Inflammatory macrophage (primary cell): ENCODE data around the gene SIPA1L3.
A peak's percentile ranks its signal among the peaks of the same experiment; 100 is the strongest.

Experiments
- DNase-seq, 2 donors: peaks; one replicate each; pipeline ENCODE4 v3.0.0-alpha.2; 2020 to 2022

SIPA1L3 gene

GRCh38 chr19:38003438-38004185 lies 96.6 kb downstream of the SIPA1L3 start:
- DNase-seq, result peak; percentile 3 to 15

GRCh38 chr19:38004186-38004520 lies 97.1 kb downstream of the SIPA1L3 start:
- no peak for DNase-seq

- DNase-seq, result peak; percentile 83 to 87
Observed at GRCh38 chr19:38004521-38005223, 97.7 kb downstream of the SIPA1L3 start.

GRCh38 chr19:38005224-38005614 lies 98.2 kb downstream of the SIPA1L3 start:
- DNase-seq, result no peak

- DNase-seq, result peak; percentile 16 to 43
Observed at GRCh38 chr19:38006361-38007045, 99.5 kb downstream of the SIPA1L3 start.

GRCh38 chr19:38009650-38010242 lies 102.7 kb downstream of the SIPA1L3 start:
- DNase-seq, result peak in 1 of 2 donors; percentile 5

GRCh38 chr19:38011426-38011825 lies 104.4 kb downstream of the SIPA1L3 start:
- DNase-seq, result no peak

DNA sequence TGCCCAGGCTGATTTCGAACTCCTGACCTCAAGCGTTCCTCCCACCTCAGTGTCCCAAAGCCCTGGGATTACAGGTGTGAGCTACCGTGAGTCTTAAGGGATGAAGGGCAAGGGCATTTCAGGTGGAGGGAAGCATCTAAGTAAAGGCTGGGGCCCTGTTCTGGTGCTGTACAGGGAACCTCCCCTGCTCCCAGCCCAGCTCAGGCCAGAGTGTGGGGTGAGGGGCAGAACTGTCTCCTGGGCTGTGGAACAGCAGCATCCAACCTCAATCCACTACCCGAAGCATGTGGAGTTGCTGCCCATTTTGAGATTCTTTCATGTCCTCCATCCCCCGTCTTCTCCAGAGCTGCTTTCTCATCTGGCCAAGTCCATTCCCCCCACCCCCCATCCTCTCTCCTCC lies 105.3 kb downstream of the SIPA1L3 start:
- DNase-seq, result no peak

DNA sequence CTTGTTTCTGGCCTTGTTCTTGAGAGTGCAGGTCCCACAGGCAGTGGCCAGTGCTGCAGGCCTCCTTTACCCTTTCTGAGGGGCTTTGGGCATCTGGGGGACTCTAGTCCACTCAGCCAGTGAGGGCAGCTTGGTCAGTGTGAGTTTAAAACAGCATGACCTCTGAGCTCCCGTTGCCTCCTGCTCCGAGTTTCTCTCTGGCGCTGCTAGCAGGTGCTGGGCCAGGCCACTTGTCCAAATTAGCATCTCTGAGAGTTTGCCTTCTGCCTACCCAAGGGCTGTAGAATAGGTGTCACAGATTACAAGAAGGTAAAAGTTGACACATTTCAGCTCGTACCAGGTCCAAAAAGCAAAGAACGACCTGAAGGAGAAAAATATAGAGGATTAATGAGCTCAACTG lies 105.9 kb downstream of the SIPA1L3 start:
- DNase-seq, result no peak

DNA sequence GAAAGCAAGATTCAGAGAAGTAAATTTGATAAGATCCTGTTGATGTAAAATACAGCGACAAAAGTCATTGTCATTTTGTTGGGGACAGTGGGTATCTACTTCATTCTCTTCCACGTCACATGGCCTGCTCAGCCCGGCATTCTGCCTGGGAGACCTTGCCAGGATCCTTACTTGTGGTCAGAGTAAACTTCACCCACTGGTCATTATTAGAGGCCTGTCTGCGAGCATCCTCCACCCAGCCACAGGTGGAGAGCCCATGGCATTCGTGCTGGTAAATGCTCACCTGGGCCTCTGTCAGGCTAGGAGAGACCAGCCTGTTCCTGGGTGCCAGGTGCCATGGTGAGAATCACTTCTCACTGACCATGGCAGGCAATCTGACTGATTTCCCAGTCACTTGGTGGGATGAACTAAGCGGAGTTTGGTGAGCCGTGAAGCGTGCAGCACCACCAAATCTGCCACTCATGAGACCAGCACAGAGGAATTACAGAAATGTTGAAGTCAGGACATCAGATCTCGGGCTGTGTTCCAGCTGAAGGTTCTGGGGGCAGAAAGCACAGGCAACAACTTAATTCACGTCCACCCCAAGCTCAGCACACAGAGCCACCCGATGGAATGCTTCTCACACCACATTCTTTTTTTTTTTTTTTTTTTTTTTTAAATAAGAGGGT lies 107.0 kb downstream of the SIPA1L3 start:
- no peak for DNase-seq

- no peak for DNase-seq
Observed at GRCh38 chr19:38015216-38015615, 108.2 kb downstream of the SIPA1L3 start.

DNA sequence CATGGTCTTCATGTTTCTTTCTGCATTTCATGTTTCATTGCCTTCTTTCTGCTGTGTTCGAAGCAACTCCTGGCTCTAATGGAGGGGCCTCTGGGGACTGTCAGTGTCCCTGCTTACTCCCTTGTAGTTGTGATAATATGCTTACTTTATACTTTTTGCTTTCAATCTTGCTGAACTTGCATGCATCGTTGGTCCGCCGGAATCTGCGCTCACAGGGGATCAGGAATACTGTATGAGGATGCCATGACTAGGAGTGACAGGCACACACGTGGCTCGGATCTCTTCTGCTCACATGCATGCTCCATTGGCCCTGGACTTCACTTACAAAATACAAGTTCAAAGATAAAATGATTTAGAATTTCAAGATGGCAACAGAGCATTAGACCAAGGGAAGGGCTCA lies 108.8 kb downstream of the SIPA1L3 start:
- DNase-seq, result no peak

GRCh38 chr19:38017401-38018151 lies 110.6 kb downstream of the SIPA1L3 start:
- DNase-seq, result no peak

GRCh38 chr19:38018694-38019395 lies 111.8 kb downstream of the SIPA1L3 start:
- DNase-seq, result no peak

- DNase-seq, result no peak
Observed at GRCh38 chr19:38019396-38019724, 112.4 kb downstream of the SIPA1L3 start.

DNA sequence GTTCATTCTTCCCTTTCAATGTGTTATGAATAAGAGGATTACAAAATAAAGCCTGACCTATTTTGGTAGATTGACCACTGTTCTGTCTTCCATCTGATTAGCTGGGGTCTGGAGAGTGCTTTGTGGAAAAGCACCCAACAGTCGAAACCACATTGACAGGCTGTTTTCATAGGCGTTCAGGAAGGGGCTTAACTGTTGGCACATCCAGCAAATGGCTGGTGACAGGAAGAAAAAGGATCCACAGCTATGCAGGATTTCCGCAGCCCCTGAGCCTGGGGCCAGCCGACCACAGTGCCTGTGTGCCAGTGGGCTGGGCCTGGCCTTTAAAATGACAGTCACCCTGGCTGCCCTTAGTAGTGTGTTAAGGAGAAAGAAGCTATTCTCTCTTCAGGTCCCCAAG lies 113.3 kb downstream of the SIPA1L3 start:
- DNase-seq, result no peak

- no peak for DNase-seq
Observed at GRCh38 chr19:38021352-38021751, 114.3 kb downstream of the SIPA1L3 start.

GRCh38 chr19:38022791-38023670 lies 116.0 kb downstream of the SIPA1L3 start:
- peak; percentile 26 to 63 for DNase-seq

DNA sequence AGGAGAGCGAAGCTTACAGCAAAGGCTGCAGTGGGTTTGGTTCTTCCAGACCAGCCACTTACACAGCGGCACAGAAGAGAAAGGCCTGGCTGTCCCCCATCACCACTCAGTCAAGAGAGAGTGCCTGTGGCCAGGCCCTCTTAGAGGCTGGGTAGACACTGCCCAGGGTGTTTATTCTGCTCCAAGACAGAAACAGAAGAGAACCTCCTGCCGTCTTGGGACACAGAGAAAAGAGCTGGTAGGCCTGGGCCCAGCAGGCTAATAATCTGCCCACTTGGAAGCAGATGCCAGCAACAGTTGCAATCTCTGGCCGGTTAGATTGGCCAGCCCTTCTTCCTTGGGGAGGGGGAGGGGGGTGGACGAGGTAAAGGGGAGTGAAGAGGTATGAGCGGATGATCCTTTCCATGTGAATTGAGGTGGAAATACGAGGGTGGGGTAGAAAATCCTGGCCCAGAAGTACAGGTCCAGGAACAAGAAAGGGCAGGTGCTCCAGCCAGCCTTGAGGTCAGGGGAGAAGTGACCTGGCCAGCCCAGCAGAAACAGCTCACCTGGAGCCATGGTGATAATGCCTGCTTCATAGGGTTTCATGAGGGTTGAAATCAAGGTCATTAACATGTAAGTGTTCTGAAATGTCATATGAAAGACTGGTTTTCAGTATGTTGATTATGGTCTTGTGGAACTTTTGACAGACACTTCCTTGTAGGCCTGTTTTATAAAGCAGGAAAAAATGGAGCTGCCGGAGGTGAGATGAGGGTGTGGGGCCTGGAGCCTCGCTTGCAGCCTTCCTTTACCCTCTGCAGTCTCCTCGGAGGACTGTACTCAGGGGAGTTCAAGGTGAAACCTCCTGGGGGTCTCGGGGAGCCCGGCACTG lies 116.9 kb downstream of the SIPA1L3 start:
- DNase-seq, result no peak
